GM12878 (cell line): Measurements from ENCODE around the gene SLC13A4. TPM values are rescaled to one million over a fixed set of nuclear protein-coding genes. Genes with fewer than 3 reads are reported as not detected.

Experiments used
- CBX5 ChIP-seq: sonication (generic); IDR thresholded peaks from 2 replicates; pipeline ENCODE4 v1.6.1; 2016; ENCODE audit warnings: low read depth, moderate library complexity, mild to moderate bottlenecking, inconsistent platforms
- EGR1 ChIP-seq, 2 experiments: IDR thresholded peaks; 1 replicate in 1 of 2; 2 replicates in 1 of 2; pipeline ENCODE4 v1.6.1; 2011 to 2012; ENCODE audit warnings: low read depth in 2 of 2, low read length in 2 of 2, borderline replicate concordance in 1 of 2, mild to moderate bottlenecking in 1 of 2, moderate library complexity in 1 of 2
- ETV6 ChIP-seq, 2 experiments: fragments of 450-650 bp in 1 of 2; IDR thresholded peaks in 1 of 2; conservative IDR thresholded peaks in 1 of 2; 2 replicates each; pipeline ENCODE4 v1.6.1; 2014; ENCODE audit warnings: antibody characterized with exemption in 1 of 2, borderline replicate concordance in 1 of 2, low read depth in 1 of 2, mild to moderate bottlenecking in 1 of 2, moderate library complexity in 1 of 2
- MTA2 ChIP-seq: fragments of 450-650 bp; IDR thresholded peaks from 2 replicates; pipeline ENCODE4 v1.6.1; 2016; ENCODE audit warnings: low read depth, mild to moderate bottlenecking, moderate library complexity
- NR2F1 ChIP-seq: fragments of 450-650 bp; conservative IDR thresholded peaks from 2 replicates; pipeline ENCODE4 v1.6.1; 2017; ENCODE audit warnings: mild to moderate bottlenecking
- POLR2AphosphoS2 ChIP-seq: IDR thresholded peaks from 2 replicates; pipeline ENCODE4 v1.6.1; 2011; ENCODE audit warnings: low read depth, mild to moderate bottlenecking, low read length, improper control_type of control experiment, moderate library complexity
- RB1 ChIP-seq: fragments of 450-650 bp; formaldehyde crosslinking; IDR thresholded peaks from 2 replicates; pipeline ENCODE4 v1.6.1; 2017; ENCODE audit warnings: mild to moderate bottlenecking, borderline replicate concordance
- RCOR1 ChIP-seq: conservative IDR thresholded peaks from 2 replicates; pipeline ENCODE4 v1.6.1; 2012; ENCODE audit warnings: low read depth, low read length, improper control_type of control experiment
- TARDBP ChIP-seq: IDR thresholded peaks from 2 replicates; pipeline ENCODE4 v1.6.1; 2016; ENCODE audit warnings: borderline replicate concordance
- TBL1XR1 ChIP-seq: IDR thresholded peaks from 2 replicates; pipeline ENCODE4 v1.6.1; 2012; ENCODE audit warnings: low read depth, low read length, improper control_type of control experiment
- polyA plus RNA-seq, 11 experiments: library from polyadenylated mRNA; depleted of rRNA in 4 of 11; unstranded in 6 of 11; stranded (reverse) in 5 of 11; fragments of >200 nt; fragmentation: Nextera tagmentation in 4 of 11; fragmentation: Illumina TruSeq in 1 of 11; extraction: Ambion mirVana in 4 of 11; extraction: Trizol in 1 of 11; gene quantifications; 1 replicate in 1 of 11; 2 replicates in 10 of 11; pipeline versions ENCODE4 v1.2.1 to v1.2.3, GENCODE V29; 2011 to 2016; ENCODE audit warnings: inconsistent platforms in 2 of 11, missing spikeins in 2 of 11, low read depth in 1 of 11
- total RNA-seq, 4 experiments: library from RNA; depleted of rRNA in 3 of 4; stranded (reverse); fragments of >200 nt in 3 of 4; fragmentation: Illumina TruSeq in 1 of 4; extraction: Trizol in 1 of 4; gene quantifications; 2 replicates each; pipeline versions ENCODE4 v1.2.1 to v1.2.3, GENCODE V29; 2013 to 2021
- TF ChIP-seq, protein P1 (sequence below): IDR thresholded peaks from 2 replicates; pipeline ENCODE4 v1.6.1; 2012; ENCODE audit warnings: low read depth, low read length, improper control_type of control experiment
- TF ChIP-seq, protein P2 (sequence below): fragments of 450-650 bp; IDR thresholded peaks from 2 replicates; pipeline ENCODE4 v1.6.1; 2016; ENCODE audit warnings: mild to moderate bottlenecking
- TF ChIP-seq, protein P3 (sequence below): IDR thresholded peaks from 2 replicates; pipeline ENCODE4 v1.6.1; 2012; ENCODE audit warnings: low read depth, low read length, improper control_type of control experiment
- TF ChIP-seq, protein P4 (sequence below): fragments of 450-650 bp; IDR thresholded peaks from 2 replicates; pipeline ENCODE4 v1.6.1; 2017; ENCODE audit warnings: mild to moderate bottlenecking, low read depth, inconsistent platforms; ENCODE audit not compliant: poor library complexity, severe bottlenecking
- TF ChIP-seq, protein P5 (sequence below): fragments of 450-650 bp; IDR thresholded peaks from 2 replicates; pipeline ENCODE4 v1.6.1; 2018; ENCODE audit warnings: mild to moderate bottlenecking, low read depth, moderate library complexity; ENCODE audit not compliant: partially characterized antibody

Gene SLC13A4
- total and polyA plus RNA-seq, 10 of the 15 experiments (the other 5 are each of a cell fraction or from before 2014, with no cell fraction given), result 0.14 to 0.23 (median 0.20) TPM; not detected in 7

DNA sequence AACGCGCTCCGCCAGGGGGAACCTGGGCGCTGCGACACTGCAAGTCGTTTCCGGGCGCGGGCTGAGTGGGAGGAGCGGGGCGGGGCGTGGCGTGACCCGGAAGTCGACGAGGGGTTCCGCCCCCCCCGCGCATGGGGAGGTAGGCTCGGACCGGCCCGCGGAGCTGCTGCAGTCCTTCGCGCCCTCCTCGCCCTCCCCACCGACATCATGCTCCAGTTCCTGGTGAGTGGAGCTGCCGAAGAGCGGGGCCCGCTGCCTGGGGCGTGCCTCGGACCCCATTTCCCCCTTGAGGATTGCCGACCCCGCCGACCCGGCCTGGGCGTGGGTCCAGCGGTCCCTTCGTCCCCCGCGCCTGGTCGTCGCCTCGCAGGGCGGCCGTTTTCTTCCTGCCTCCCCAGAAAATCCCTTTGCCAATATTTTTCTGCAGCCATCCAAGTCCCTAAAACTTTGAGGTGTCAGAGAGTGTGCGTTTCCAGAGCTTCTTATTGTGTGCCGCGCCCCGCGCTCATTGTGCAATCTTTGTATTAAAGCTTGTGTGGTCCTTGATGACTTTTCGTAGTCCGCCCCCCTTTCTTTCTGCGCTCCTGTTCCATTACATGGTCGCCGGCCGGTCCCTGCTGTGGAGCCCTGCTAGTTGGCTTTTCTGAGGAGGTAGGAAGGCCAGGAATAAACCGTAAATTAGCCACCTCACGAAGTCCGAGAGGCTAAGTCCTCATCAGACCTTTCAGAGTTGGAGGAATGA, 65.4 kb downstream of the SLC13A4 start, which contains the start of gene STMP1 (continued):
- TF ChIP-seq, protein P1, sequence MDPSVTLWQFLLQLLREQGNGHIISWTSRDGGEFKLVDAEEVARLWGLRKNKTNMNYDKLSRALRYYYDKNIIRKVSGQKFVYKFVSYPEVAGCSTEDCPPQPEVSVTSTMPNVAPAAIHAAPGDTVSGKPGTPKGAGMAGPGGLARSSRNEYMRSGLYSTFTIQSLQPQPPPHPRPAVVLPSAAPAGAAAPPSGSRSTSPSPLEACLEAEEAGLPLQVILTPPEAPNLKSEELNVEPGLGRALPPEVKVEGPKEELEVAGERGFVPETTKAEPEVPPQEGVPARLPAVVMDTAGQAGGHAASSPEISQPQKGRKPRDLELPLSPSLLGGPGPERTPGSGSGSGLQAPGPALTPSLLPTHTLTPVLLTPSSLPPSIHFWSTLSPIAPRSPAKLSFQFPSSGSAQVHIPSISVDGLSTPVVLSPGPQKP, result peak; percentile 75
- TF ChIP-seq, protein P2, sequence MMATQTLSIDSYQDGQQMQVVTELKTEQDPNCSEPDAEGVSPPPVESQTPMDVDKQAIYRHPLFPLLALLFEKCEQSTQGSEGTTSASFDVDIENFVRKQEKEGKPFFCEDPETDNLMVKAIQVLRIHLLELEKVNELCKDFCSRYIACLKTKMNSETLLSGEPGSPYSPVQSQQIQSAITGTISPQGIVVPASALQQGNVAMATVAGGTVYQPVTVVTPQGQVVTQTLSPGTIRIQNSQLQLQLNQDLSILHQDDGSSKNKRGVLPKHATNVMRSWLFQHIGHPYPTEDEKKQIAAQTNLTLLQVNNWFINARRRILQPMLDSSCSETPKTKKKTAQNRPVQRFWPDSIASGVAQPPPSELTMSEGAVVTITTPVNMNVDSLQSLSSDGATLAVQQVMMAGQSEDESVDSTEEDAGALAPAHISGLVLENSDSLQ, result no peak
- TF ChIP-seq TARDBP, result 0 out of 2 replicates have a peak, but pooled peaks have one; percentile 1
- TF ChIP-seq, protein P3, sequence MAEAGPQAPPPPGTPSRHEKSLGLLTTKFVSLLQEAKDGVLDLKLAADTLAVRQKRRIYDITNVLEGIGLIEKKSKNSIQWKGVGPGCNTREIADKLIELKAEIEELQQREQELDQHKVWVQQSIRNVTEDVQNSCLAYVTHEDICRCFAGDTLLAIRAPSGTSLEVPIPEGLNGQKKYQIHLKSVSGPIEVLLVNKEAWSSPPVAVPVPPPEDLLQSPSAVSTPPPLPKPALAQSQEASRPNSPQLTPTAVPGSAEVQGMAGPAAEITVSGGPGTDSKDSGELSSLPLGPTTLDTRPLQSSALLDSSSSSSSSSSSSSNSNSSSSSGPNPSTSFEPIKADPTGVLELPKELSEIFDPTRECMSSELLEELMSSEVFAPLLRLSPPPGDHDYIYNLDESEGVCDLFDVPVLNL, result peak; percentile 52; the same call in 1 of the 2 replicates
- peak in 1 of 2 experiments; percentile 69; a peak in 2 of 3 replicates for TF ChIP-seq EGR1 (IDR thresholded peaks at IDR 0.05; ENCODE audit: borderline replicate concordance in 1 of 2, low read depth in 2 of 2, low read length in 2 of 2)
- TF ChIP-seq, protein P4, sequence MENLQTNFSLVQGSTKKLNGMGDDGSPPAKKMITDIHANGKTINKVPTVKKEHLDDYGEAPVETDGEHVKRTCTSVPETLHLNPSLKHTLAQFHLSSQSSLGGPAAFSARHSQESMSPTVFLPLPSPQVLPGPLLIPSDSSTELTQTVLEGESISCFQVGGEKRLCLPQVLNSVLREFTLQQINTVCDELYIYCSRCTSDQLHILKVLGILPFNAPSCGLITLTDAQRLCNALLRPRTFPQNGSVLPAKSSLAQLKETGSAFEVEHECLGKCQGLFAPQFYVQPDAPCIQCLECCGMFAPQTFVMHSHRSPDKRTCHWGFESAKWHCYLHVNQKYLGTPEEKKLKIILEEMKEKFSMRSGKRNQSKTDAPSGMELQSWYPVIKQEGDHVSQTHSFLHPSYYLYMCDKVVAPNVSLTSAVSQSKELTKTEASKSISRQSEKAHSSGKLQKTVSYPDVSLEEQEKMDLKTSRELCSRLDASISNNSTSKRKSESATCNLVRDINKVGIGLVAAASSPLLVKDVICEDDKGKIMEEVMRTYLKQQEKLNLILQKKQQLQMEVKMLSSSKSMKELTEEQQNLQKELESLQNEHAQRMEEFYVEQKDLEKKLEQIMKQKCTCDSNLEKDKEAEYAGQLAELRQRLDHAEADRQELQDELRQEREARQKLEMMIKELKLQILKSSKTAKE, result no peak
- peak; percentile 58; the same call in 1 of the 2 replicates for TF ChIP-seq MTA2
- no peak for TF ChIP-seq RCOR1
- TF ChIP-seq POLR2AphosphoS2, result peak; percentile 85
- no peak; a peak in 1 of 4 replicates for TF ChIP-seq ETV6 (conservative IDR thresholded peaks at IDR 0.05 in 1 of 2, IDR thresholded peaks at IDR 0.05 in 1 of 2; ENCODE audit: borderline replicate concordance in 1 of 2, low read depth in 1 of 2)
- TF ChIP-seq CBX5, result peak; percentile 87; the same call in 1 of the 2 replicates
- TF ChIP-seq RB1, result peak; percentile 87
- no peak; the same call in 1 of the 2 replicates for TF ChIP-seq TBL1XR1
- TF ChIP-seq, protein P5, sequence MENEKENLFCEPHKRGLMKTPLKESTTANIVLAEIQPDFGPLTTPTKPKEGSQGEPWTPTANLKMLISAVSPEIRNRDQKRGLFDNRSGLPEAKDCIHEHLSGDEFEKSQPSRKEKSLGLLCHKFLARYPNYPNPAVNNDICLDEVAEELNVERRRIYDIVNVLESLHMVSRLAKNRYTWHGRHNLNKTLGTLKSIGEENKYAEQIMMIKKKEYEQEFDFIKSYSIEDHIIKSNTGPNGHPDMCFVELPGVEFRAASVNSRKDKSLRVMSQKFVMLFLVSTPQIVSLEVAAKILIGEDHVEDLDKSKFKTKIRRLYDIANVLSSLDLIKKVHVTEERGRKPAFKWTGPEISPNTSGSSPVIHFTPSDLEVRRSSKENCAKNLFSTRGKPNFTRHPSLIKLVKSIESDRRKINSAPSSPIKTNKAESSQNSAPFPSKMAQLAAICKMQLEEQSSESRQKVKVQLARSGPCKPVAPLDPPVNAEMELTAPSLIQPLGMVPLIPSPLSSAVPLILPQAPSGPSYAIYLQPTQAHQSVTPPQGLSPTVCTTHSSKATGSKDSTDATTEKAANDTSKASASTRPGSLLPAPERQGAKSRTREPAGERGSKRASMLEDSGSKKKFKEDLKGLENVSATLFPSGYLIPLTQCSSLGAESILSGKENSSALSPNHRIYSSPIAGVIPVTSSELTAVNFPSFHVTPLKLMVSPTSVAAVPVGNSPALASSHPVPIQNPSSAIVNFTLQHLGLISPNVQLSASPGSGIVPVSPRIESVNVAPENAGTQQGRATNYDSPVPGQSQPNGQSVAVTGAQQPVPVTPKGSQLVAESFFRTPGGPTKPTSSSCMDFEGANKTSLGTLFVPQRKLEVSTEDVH, result no peak
- peak; percentile 94 for TF ChIP-seq NR2F1
